ENCODE data around the gene TAAR9. TPM values are rescaled to one million over a fixed set of nuclear protein-coding genes. Genes with fewer than 3 reads are reported as not detected.

TAAR9 gene
- polyA plus RNA-seq, 1 donor (not counting 4 experiments of a cell fraction or from before 2014, with no cell fraction given), result not detected

DNA sequence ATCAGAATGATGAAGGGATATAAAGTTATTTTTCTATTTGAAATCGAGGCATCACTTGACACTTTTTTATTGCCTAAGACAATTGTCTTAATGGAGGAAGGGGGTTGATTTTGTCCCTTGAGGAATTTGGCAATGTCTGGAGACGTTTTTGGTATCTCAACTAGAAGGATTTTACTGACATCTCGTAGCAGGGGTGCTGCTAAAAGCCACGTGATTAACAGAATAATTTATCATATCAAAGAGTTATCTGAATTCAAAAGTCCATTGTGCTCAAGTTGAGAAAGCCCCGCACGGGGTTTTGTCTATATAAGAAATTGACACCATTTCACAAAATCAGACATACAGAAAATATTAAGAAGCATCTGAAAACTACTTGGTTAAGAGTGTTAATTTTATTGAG is 30.5 kb downstream of the TAAR9 start:
- no peaks in the 10 kb centered on the region for H3K4me1 ChIP-seq (ENCODE audit: control insufficient read depth, extremely low read depth, insufficient read depth, low read length)
- H3K36me3 ChIP-seq (ENCODE audit: control insufficient read depth in 2 of 2, extremely low read depth in 1 of 2, insufficient read depth in 2 of 2, low read length in 2 of 2), result no peaks in the 10 kb centered on the region
- DNase-seq (ENCODE audit: low read depth, low spot score) (no peak), FAIRE-seq (no peak)
- H2AFZ ChIP-seq (ENCODE audit: control insufficient read depth, low read length), result no peak overlapping the region
- H3K27ac ChIP-seq (ENCODE audit: control insufficient read depth, insufficient read depth, low read length), result no peak overlapping the region
- H3K4me2 ChIP-seq (ENCODE audit: control insufficient read depth, extremely low read depth, insufficient read depth, low read depth, low read length), result no peak overlapping the region
- dilution Hi-C loops (cut with MboI; ENCODE audit: extremely low pct_ligation_motif_present, low sequenced_read_pairs), result no loop called here
- no peak overlapping the region for H3K4me3 ChIP-seq (ENCODE audit: control insufficient read depth in 2 of 3, extremely low read depth in 1 of 3, insufficient read depth in 2 of 3, low read depth in 1 of 3, low read length in 3 of 3)
- no peaks in the 10 kb centered on the region for H3K79me2 ChIP-seq (ENCODE audit: control insufficient read depth, insufficient read depth, low read length)
- no peaks in the 10 kb centered on the region for H3K9me1 ChIP-seq (ENCODE audit: control insufficient read depth, extremely low read depth, insufficient read depth, low read length)
- H3K9ac ChIP-seq (ENCODE audit: control insufficient read depth, extremely low read depth, insufficient read depth, low read length), result no peak overlapping the region
- H3K9me3 ChIP-seq (ENCODE audit: control insufficient read depth, low read depth, low read length), result no peaks in the 10 kb centered on the region
- H3K27me3 ChIP-seq (ENCODE audit: control insufficient read depth, extremely low read depth, insufficient read depth, low read length), result peaks cover 6% of the 10 kb centered on the region
- no peak for TF ChIP-seq CTCF (optimal IDR thresholded peaks at IDR 0.05 in 1 of 3, IDR thresholded peaks at IDR 0.05 in 1 of 3, conservative IDR thresholded peaks at IDR 0.05 in 1 of 3; ENCODE audit: extremely low read depth in 1 of 3, insufficient read depth in 2 of 3, low read length in 3 of 3)
- TF ChIP-seq EZH2 (IDR thresholded peaks at IDR 0.05; ENCODE audit: low read length), result no peak
- no peaks in the 10 kb centered on the region for H4K20me1 ChIP-seq (ENCODE audit: control insufficient read depth, extremely low read depth, insufficient read depth, low read length)

- Histone ChIP-seq H2AFZ (ENCODE audit: control insufficient read depth, low read length) (no peak overlapping the region), H3K9me3 (ENCODE audit: control insufficient read depth, low read depth, low read length) (no peaks in the 10 kb centered on the region), H3K4me3 (ENCODE audit: control insufficient read depth in 2 of 3, extremely low read depth in 1 of 3, insufficient read depth in 2 of 3, low read depth in 1 of 3, low read length in 3 of 3) (no peak overlapping the region), H3K9me1 (ENCODE audit: control insufficient read depth, extremely low read depth, insufficient read depth, low read length) (no peaks in the 10 kb centered on the region), H3K4me2 (ENCODE audit: control insufficient read depth, extremely low read depth, insufficient read depth, low read depth, low read length) (no peak overlapping the region), H3K36me3 (ENCODE audit: control insufficient read depth in 2 of 2, extremely low read depth in 1 of 2, insufficient read depth in 2 of 2, low read length in 2 of 2) (no peaks in the 10 kb centered on the region), H3K79me2 (ENCODE audit: control insufficient read depth, insufficient read depth, low read length) (no peaks in the 10 kb centered on the region), H3K27me3 (ENCODE audit: control insufficient read depth, extremely low read depth, insufficient read depth, low read length) (peaks cover 6% of the 10 kb centered on the region), H3K4me1 (ENCODE audit: control insufficient read depth, extremely low read depth, insufficient read depth, low read length) (no peaks in the 10 kb centered on the region), H3K27ac (ENCODE audit: control insufficient read depth, insufficient read depth, low read length) (no peak overlapping the region), H4K20me1 (ENCODE audit: control insufficient read depth, extremely low read depth, insufficient read depth, low read length) (no peaks in the 10 kb centered on the region), H3K9ac (ENCODE audit: control insufficient read depth, extremely low read depth, insufficient read depth, low read length) (no peak overlapping the region)
- TF ChIP-seq CTCF (optimal IDR thresholded peaks at IDR 0.05 in 1 of 3, IDR thresholded peaks at IDR 0.05 in 1 of 3, conservative IDR thresholded peaks at IDR 0.05 in 1 of 3; ENCODE audit: extremely low read depth in 1 of 3, insufficient read depth in 2 of 3, low read length in 3 of 3) (no peak), EZH2 (IDR thresholded peaks at IDR 0.05; ENCODE audit: low read length) (no peak)
- dilution Hi-C loops (cut with MboI; ENCODE audit: extremely low pct_ligation_motif_present, low sequenced_read_pairs), result no loop called here
- no peak for DNase-seq (ENCODE audit: low read depth, low spot score)
- FAIRE-seq, result no peak
Measured at GRCh38 chr6:132569170-132569569, 31.1 kb downstream of the TAAR9 start.
